ENCODE data around the gene LHFPL3. TPM values are rescaled to one million over a fixed set of nuclear protein-coding genes. Genes with fewer than 3 reads are reported as not detected.

The LHFPL3 gene
- total RNA-seq, 1 donor from 2014 or later: not detected

DNA sequence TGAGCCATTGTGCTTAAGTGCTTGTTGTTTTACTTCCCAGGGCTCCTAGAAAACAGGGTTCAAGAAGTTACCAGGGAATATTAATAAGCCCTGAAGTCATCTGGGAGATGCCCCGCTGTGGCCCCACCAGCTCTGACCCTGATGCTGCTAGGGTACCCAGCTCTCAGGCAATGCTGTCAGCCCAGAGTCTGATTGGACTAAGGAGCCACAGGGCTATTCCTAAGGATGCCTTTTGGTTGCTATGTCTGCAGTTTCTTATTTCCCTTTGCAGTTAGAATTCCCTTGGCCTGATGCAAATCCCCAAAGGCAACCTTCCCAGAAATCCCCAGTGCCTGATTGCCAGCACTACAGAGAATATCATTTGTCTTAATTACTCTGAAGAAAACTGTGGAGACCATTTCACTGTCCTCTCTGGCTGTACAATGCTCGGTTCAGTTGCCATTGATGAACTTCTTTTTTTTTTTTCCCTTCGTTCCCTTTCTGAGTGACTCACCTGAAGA lies 448.9 kb downstream of the LHFPL3 start:
- H3K27me3 Mint-ChIP-seq: no peaks in the 10 kb centered on the region
- no peak overlapping the region for H3K4me3 Mint-ChIP-seq
- H3K27ac Mint-ChIP-seq: no peak overlapping the region
- ATAC-seq (ENCODE audit: low read depth) (no peak), DNase-seq (no peak)
- intact Hi-C loops (cut with micrococcal nuclease): no loop called here
- H3K4me1 Mint-ChIP-seq: no peaks in the 10 kb centered on the region
- POLR2A ChIA-PET: no interaction called here
- TF ChIP-seq CTCF (IDR thresholded peaks at IDR 0.05): no peak
- no peaks in the 10 kb centered on the region for H3K9me3 Mint-ChIP-seq
- CTCF ChIA-PET: no interaction called here
- no peaks in the 10 kb centered on the region for H3K36me3 Mint-ChIP-seq (ENCODE audit: low read depth)

DNA sequence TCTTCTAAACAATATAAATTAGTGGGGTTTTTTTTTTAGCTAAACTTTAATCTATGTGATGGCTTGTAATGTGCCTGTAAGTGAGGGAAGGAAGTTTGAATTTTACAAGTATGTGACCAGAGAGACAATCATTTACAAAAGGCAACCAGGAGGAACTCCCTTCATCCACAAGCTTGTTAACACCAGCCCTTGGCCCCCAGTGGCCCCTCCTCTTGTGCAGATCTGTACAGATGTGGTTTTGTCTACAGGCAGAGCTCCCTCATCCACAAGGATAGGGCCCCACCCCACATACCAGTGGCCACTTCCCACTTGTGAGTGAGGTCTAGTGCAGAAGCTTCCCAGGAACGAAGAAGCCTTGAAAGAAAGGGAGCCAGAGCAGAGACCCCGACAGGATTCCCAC lies 451.5 kb downstream of the LHFPL3 start:
- ATAC-seq (ENCODE audit: low read depth): no peak
- Mint-ChIP-seq H3K4me1 (no peaks in the 10 kb centered on the region), H3K27me3 (no peaks in the 10 kb centered on the region), H3K36me3 (ENCODE audit: low read depth) (no peaks in the 10 kb centered on the region), H3K27ac (no peak overlapping the region), H3K4me3 (no peak overlapping the region), H3K9me3 (no peaks in the 10 kb centered on the region)
- DNase-seq: no peak
- CTCF ChIA-PET: no interaction called here
- TF ChIP-seq CTCF (IDR thresholded peaks at IDR 0.05): no peak
- intact Hi-C loops (cut with micrococcal nuclease): no loop called here
- POLR2A ChIA-PET: no interaction called here

GRCh38 chr7:104784686-104785085 lies 456.3 kb downstream of the LHFPL3 start:
- TF ChIP-seq CTCF (IDR thresholded peaks at IDR 0.05): no peak
- Mint-ChIP-seq H3K4me3 (no peak overlapping the region), H3K4me1 (no peaks in the 10 kb centered on the region), H3K27me3 (peaks cover 8% of the 10 kb centered on the region), H3K27ac (no peak overlapping the region), H3K36me3 (ENCODE audit: low read depth) (no peaks in the 10 kb centered on the region), H3K9me3 (no peaks in the 10 kb centered on the region)
- ChIA-PET POLR2A (no interaction called here), CTCF (no interaction called here)
- intact Hi-C loops (cut with micrococcal nuclease): no loop called here
- DNase-seq: no peak
- ATAC-seq (ENCODE audit: low read depth): no peak

- DNase-seq: no peak
- H3K36me3 Mint-ChIP-seq (ENCODE audit: low read depth): no peaks in the 10 kb centered on the region
- H3K4me1 Mint-ChIP-seq: no peaks in the 10 kb centered on the region
- TF ChIP-seq CTCF (IDR thresholded peaks at IDR 0.05): no peak
- POLR2A ChIA-PET: no interaction called here
- CTCF ChIA-PET: no interaction called here
- no peak overlapping the region for H3K27ac Mint-ChIP-seq
- H3K27me3 Mint-ChIP-seq: peaks cover 15% of the 10 kb centered on the region
- no peak for ATAC-seq (ENCODE audit: low read depth)
- intact Hi-C loops (cut with micrococcal nuclease): no loop called here
- no peak overlapping the region for H3K4me3 Mint-ChIP-seq
- H3K9me3 Mint-ChIP-seq: no peaks in the 10 kb centered on the region
Observed at GRCh38 chr7:104789780-104790179, 461.4 kb downstream of the LHFPL3 start.

- TF ChIP-seq CTCF (IDR thresholded peaks at IDR 0.05): no peak
- Mint-ChIP-seq H3K36me3 (ENCODE audit: low read depth) (no peaks in the 10 kb centered on the region), H3K27me3 (peaks cover 15% of the 10 kb centered on the region), H3K4me3 (no peak overlapping the region), H3K4me1 (no peaks in the 10 kb centered on the region), H3K9me3 (no peaks in the 10 kb centered on the region), H3K27ac (no peak overlapping the region)
- intact Hi-C loops (cut with micrococcal nuclease): no loop called here
- DNase-seq: no peak
- ChIA-PET CTCF (no interaction called here), POLR2A (no interaction called here)
- ATAC-seq (ENCODE audit: low read depth): no peak
Observed at GRCh38 chr7:104790440-104790839, 462.0 kb downstream of the LHFPL3 start.
